Uterus (tissue), 2 donors: ENCODE measurements around the gene PLPP2.

Source experiments
- POLR2A ChIP-seq, 2 donors: fragments of 450-650 bp; IDR thresholded peaks; one replicate each; pipeline ENCODE4 v1.6.1; 2016; ENCODE audit warnings: antibody characterized with exemption in 2 of 2, mild to moderate bottlenecking in 1 of 2, moderate library complexity in 1 of 2
- TF ChIP-seq, protein P1 (sequence below), 4 experiments: fragments of 200-600 bp in 2 of 4; fragments of 450-650 bp in 2 of 4; sonication (generic) in 2 of 4; IDR thresholded peaks; one replicate each; pipeline ENCODE4 v1.5.1; 2016 to 2019; ENCODE audit warnings: antibody characterized with exemption in 4 of 4, mild to moderate bottlenecking in 2 of 4, moderate library complexity in 1 of 4

DNA sequence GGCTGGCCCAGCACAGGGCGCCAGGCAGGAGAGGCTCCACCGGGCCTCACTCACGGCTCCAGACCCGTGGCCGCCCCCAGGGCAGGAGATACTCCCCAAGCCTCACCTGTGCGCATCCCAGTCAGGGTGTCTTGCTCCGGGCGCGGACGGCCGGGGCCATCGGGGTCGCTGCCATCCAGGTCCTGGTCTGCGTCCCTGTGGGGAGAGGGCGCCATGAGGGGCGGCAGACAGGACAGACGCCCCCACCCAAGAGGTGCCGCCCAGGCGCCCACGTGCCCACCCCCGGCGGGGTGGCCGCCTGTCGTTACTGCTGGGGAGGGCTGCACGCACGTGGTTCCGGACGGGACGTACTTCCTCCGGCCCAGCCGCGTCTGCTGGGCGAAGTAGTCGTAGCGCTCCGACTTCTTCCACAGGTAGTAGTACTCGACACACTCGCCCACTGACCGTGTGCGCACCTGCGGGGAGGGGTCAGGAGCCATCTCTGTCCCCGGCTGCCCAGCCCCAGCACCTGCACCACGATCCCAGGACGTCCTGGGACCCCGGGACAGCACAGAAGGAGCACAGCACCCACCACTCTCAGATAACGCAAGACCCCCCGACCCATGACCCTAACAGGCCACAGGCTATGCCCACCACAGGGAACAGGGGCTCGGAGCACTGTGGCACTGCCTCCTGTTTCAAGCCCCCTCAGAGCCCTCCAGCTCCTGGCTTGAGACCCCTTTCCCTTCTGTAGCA is 17.4 kb upstream of the PLPP2 start:
- TF ChIP-seq, protein P1, sequence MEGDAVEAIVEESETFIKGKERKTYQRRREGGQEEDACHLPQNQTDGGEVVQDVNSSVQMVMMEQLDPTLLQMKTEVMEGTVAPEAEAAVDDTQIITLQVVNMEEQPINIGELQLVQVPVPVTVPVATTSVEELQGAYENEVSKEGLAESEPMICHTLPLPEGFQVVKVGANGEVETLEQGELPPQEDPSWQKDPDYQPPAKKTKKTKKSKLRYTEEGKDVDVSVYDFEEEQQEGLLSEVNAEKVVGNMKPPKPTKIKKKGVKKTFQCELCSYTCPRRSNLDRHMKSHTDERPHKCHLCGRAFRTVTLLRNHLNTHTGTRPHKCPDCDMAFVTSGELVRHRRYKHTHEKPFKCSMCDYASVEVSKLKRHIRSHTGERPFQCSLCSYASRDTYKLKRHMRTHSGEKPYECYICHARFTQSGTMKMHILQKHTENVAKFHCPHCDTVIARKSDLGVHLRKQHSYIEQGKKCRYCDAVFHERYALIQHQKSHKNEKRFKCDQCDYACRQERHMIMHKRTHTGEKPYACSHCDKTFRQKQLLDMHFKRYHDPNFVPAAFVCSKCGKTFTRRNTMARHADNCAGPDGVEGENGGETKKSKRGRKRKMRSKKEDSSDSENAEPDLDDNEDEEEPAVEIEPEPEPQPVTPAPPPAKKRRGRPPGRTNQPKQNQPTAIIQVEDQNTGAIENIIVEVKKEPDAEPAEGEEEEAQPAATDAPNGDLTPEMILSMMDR (IDR thresholded peaks at IDR 0.05), result no peak
- no peak for TF ChIP-seq POLR2A (IDR thresholded peaks at IDR 0.05)
